Measurements from ENCODE around the gene FARS2.

FARS2 gene

DNA sequence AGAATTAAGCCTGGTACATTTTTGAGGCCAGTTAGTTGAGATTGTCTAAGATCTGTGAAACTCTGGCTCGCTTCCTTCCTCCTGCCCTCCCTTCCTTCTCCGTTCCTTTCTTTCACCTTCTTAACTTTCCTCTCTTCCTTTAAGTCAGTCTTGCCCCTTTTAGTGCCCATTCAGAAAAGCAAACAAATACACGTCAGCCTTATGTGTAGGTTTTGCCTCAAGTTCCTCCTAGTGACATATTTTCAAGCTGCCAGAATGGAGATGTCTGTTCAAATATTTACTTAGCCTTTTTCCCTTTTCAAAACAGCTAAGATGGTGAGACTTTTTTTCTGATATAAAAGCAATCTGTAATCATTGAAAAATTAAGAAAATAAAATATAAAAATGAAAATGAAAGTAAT lies 178.4 kb downstream of the FARS2 start:
- DNase-seq, result no peak

DNA sequence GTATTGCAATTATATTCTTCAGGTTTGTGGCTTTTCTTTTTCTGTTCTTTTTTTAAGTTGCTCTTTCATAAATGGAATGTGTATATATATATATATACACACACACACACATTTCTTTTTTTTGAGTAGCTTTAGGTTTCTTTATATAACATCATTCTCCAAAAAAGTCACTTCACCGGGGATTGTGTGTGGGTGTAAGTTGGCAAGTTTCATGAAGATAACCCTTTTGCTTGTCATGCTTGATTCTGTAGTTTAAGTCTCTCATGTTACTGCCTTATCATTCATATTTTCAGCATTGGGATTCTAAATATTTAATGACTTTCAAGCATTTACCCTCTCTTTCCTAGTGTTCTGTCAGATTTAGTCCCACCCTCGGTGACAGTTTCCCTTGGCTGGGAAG lies 181.0 kb downstream of the FARS2 start:
- no peak for DNase-seq

DNA sequence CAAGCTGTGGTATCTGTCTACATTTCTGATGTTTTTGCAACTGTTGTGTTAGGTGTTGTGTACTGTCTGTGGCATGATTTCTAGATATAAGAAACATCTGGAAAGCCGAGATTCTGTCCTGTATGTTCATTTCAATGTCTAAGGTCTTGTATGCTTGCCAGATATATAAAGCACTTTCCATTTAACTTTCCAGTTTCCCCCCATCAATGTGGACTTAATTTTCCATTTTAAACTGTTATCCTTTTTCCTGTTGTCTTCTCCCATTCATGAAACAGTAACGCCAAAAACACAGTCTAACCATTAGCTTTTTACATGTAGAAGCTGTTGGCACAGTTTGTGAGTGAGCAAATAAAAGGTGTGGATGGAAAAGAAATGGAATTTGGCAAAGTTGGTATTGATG lies 181.6 kb downstream of the FARS2 start:
- no peak for DNase-seq

DNA sequence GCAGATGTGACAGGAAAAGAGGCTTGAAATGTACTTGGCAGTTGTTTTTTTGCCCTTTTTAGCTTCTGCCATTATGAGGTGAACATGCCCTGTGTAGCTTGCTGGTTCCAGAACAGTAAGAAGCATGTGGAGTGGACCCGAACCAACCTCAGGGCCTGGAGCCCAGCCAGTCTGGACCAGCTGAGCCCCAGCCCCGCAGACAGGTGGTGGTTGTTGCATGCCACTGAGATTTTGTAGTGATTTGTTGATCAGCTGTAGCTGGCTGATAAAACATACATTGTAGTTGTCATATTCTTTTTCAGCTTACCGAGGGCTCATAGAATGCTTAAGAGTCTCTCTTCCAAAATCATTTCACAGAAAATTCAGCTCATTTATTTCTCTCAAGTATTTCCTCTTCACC lies 182.2 kb downstream of the FARS2 start:
- no peak for DNase-seq

DNA sequence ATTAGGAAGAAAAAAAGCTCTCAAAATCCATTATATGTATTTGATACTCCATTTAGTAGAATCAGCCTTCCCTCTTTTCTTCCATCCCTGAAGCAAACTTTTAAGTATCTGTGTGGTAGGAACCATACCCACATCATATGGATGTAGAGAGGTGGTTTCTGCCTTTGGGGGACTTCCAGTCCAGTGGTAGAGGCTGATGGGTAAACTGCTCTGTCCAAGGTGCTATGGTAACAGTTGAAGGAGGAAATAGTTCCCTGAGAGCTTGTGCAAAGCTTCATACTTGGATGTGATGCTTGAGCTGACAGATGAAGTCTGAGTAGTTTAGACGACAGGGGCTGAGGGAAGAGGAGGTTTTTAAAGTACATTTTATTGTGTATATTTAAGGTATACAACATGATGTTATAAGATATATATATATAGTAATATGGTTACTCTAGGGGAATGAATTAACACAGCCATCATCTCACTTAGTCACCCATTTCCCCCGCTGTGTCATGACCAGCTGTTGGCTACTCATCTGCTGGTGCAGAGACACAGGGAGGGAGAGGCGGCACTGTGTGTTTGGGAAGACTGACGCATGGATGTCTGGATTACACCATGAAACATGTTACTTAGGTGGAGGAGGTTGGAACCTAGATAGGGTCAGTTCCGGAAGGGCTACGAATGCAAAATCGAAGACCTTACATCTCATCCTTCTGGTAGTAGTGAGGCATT lies 185.2 kb downstream of the FARS2 start:
- no peak for DNase-seq

DNA sequence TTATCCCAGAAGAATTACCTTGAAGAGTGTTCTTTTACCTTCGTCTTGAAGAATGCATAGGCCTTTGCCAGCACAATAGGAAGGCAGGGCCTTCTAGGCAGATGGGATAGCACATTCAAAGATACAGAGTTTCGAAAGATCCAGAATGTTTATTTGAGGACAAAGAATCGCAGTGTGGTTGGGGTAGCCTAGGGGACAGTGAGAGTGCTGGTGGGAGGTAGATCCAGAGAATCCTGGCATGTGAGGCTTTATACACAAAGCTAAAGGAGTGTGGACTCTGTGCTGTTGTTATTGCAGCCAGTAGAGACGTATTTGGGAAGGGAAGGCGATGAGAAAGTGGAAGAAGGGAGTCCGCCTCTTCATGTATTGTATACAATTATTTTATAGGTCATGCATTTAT lies 186.6 kb downstream of the FARS2 start:
- no peak for DNase-seq

DNA sequence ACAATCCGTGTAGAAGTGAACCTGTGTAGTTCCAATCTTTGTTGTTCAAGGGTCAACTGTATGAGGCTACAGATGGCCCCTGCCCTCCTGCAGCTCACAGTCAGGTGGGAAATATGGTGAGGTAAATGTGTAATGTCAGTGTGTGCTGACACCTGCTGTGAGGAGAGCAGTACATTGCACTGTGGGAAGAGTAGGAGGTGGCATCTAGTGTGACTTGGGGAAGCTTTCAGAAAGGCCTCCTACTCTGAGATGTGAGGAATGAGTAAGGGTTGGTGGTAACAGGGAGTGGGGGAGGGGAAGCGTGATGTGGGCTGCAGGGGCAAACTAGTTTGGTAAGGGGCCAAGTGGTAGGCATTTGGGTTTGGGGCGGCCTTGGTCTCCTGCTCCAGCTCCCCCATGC lies 188.8 kb downstream of the FARS2 start:
- no peak for DNase-seq

DNA sequence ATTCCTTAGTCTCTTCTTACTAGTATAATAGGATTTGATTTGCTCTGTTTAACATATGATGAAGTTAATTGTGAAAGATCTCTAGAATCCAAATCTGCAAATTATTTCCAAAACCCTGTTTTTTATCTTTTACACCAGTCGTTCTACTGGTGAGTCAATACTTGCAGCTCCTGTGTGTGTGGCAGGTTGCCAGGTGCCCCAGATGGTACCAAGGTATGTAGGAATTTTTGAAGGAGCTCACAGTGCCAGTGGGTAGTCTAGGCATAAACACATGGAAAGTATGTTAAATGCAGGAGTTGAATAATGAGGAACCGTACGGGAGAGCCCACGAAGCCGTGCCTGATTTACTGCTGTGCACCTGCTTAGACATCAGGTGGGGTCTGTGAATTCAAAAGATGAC lies 192.2 kb downstream of the FARS2 start:
- DNase-seq, result no peak

DNA sequence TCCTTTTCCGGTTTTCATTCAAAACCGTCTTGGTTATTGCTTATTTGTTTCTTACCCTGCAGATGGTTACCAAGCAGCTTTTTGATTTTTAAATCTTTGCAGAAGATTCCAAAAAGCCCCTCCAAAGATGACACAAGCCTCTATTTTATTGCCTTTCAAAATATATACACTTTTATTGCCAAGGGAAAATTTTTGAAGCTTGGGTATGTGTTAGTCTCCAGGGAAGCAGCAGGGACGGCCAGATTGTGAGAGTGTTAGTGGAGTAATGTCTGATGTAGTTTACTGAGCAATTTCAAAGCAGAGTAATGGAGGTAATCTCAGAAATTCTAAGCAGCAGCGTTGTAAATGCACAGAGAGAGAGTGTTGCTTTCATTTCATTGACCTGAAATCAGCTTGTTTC lies 193.8 kb downstream of the FARS2 start:
- DNase-seq, result no peak

DNA sequence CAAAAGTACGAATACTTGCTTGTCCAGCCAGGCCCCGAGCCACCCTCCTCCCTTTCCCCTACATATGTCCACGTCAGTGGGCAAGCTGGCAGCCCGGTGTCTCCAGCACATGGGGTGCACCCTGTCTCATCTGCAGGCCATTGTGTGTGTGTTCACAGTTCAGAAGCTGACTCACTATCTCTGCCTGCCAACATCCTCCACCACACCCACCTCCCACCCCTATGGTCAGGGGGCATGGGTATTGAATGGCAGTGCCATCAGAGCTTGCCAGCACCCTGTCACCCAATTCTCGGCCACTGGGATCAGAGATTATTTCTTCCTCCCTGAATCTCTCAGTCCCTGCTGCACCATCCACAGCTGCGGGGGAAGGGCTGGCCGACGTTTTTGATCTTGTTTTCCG lies 195.7 kb downstream of the FARS2 start:
- no peak for DNase-seq

DNA sequence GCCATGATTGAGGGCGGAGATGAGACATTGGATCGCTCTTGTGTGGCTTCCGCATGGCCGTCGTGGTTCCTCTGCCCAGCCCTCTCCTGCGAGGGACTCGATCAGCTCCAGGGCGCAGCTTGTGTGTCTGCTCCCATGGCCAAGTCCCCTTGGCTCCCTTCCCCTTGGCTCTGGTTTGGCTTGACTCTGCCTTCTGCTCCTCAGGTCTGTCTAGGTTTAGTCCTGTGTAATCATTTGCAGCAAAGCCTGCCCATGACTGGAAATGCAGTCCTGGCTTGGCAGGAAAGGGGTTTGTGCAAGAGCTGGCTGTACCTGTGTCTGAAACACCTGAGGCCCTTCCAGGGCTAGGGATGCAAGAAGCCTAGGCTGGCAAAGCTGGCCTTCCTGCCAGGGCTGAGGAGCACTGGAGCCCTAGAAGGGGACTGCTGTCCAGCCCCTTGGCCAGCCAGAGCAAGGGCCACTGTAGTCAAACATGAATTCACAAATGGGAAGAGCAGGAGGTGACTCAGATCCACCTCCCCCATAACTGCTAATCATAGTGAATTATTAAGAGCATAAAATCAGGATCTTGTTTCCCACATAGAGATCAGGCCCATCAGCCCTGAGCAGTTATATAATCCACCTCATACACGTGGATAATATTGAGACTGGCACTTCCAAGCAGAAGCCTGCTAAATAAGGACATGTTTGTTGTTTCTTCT lies 196.8 kb downstream of the FARS2 start:
- no peak for DNase-seq

DNA sequence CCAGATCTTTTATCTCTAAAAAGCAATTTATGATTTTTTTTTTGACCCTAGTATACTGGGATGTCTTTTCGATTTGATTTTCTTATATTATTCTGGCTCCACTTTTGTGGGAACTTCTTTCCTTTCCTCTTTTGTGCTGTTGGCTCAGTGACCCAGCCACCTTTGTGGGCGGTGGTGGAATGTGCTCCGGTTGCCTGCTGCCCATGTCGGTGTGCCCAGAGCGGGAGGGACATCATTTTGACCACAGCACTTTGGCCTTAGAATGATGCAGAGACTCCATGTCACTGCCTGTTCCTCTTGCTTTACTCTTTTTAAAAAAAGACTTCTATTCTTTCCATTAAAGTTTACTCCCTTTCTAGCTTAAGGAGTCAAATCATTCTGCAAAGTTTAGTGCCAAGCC lies 198.0 kb downstream of the FARS2 start:
- DNase-seq, result no peak

DNA sequence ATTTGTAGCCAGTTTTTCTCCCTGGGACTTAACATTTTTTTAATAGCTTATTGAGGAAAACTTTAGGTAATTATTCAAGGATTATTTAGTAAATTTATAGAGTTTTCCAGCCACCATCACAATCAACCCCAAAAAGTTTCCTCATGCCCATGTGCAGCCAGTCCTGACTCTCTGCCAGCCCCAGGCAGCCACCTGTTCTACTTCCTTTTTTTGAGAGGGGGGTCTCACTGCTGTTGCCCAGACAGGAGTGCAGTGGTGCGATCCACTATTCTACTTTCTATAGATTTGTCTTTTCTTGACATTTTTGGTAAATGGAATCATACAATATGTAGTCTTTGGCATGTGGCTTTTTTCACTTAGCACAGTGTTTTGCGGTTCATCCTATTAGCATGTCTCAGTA lies 200.1 kb downstream of the FARS2 start:
- no peak for DNase-seq

DNA sequence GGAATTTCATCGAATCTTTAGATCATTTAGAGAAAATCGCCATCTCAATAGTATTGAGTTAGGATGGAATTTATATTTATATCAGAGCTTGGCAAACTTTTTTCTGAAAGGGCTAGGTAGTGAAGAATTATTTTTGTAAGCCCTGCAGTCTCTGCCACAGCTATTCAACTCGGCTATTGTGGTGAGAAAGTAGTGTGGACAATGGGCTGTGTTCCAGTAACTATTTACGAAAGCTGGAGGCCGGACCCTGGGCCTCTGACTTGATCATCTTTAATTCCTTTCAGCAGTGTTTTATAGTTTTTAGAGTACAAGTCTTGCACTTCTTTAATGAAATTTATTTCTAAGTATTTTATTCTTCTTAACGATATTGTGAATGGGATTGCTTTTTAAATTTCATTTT lies 201.5 kb downstream of the FARS2 start:
- DNase-seq, result no peak

DNA sequence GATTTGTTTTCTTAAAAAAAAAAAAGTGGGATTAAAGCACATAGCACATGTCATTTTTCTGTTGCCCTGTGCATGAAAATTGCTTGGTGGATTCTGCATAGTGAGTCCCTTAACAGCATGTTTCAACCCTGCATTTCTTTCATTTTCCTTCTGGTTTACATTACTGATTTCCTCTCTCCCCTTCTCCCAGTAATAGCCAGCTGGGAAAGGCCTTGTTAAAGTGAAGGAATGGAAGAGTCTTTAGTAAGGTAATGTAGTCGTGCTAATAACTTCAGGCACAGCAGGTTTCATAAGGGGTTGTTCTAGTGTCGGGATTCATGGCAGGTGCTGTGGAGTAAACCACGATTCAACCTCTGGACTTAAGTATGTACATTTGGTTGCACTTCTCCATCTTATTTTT lies 202.4 kb downstream of the FARS2 start:
- DNase-seq, result no peak

DNA sequence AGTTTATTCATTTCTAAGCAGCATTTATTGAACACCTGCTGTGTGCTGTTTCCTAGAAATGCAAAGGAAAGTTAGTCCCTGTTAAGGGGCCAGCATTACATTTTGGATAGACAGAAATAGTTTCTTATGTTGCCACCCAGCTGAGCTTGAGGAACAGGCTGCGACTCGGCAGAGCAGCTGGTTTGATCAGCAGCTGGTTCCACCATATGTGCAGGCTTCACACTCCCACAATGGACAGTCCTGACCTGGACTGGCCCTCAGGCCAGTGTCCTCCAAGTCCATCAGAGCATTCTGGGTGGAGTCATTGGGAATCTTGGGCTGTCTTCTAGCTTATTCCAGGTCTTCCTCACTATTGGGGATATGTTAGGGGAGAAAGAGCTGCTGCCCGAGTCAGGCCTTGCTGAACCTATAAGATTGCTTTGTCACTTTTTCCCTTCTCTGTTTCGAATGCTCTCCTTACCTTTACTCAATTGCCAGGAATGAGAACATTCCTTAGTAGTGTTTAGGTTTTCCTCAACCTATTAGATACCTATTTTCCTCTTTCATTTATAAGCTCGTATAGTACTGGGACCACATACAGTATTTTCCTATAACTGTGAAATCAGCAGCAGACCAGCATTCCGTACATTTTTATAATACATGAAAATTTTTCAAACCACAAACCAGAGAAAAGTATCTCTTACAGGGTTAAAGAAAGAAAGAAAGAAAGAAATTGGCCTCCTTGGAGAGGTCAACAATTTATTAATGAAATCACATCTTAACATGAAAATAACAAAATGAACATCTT lies 203.0 kb downstream of the FARS2 start:
- no peak for DNase-seq

DNA sequence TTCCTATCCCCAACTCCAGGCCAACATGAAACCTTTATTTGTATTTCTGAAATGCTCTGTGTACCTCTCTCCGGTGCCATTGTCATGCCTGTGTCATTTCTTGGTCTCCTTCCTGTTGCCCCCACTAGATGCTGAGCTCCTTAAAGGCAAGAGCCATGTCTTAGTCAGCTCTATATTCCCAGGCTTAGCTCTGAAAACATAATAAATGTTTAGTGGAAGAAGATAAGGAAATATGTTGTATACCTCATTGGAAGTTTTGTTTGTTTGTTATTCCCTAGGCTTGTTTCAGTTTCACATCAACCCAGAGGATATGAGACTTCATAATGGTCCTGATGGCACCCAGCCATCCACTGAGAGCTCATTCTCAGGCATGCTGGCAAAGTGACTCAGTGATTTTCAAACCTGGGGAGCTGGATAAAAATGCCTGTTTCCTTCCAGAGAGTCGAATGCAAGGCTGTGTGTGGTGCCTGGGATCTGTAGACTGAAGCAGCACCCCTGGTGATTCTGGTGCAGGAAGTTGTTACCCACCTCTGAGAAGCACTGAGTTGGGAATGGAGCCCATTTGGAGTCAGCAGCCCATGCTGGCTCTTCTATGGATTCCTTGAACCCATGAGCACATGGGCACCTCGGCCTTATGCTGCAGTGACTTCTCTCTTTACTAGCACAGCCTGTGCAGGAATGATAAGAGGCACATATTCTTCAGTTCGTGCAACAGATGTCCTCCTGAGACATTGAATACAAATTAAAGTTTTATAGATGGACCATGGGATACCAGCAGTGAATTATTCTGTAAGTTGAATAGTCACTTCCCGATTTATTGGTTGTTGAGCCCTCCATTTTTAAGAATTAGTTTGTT lies 205.2 kb downstream of the FARS2 start:
- DNase-seq, result no peak

DNA sequence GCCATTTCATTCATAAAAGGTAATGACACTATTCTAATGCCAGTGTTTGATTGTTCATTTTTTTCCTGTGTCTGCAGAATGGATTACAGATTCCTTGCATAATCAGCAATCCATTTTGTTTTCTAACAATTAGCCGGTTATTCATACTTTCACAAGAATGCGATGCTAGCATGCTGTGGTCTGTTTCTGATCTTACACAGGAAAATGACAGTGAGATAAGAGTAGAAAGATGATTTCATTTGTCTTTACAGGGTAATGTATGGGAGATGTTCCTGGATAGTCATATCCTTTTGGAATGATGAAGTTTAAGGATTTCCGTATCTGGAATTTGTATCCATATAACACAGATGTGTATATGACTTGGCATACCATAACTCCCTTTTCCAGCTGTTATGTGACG lies 207.3 kb downstream of the FARS2 start:
- no peak for DNase-seq

DNA sequence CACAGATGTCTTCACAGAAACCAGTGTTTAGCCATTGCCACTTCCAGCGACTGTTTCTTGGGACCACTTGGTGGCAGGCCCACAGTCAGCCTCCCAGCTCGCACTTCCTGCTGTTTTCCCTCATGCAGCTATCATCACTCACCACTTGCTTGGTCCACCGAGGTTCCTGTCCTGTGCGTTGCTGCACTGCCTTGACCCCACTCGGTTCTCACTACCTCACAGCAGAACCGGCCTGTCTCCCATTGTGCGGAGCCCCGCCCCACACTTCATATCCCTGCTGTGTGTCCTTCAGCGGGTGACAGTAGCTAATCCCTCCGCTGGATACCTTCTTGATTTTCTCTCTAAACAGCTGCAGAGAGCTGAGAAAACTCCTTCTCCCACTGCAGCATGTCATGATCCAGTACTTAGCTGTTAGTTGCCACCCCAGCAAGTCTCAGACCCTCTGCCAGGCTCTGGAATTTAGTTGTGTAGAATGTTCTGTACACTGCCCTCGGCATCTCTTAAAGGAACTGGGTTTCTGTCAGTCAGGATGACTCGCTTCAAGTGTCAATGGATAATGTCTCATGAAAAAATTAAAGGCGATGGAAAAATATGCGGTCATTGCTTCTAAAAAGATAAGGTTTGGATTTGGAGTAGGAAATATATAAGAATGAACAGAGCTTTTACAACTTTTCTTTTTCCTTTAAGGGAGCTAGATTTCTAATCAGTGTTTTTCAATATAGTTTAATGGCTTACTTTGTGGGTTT lies 208.0 kb downstream of the FARS2 start:
- DNase-seq, result no peak

DNA sequence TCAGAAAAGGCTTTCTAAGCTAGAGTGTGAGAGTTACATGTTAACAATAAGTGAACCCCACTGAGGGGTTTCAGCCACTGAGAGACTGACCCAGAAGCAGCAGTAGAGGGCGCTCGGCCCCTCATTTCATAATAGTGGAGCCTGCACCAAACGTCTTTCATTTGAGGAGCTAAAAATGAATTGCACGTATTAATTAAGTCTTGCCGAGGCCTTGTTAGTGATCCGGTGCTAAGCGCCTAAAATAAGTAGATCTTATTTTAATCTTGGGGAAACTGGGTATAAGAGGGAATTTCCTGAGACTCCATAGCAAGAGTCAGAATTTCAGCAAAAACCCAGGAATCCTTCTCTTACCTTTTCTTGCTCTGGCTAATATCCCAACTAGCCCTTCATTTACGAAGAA lies 209.7 kb downstream of the FARS2 start:
- DNase-seq, result peak; percentile 46 to 47

DNA sequence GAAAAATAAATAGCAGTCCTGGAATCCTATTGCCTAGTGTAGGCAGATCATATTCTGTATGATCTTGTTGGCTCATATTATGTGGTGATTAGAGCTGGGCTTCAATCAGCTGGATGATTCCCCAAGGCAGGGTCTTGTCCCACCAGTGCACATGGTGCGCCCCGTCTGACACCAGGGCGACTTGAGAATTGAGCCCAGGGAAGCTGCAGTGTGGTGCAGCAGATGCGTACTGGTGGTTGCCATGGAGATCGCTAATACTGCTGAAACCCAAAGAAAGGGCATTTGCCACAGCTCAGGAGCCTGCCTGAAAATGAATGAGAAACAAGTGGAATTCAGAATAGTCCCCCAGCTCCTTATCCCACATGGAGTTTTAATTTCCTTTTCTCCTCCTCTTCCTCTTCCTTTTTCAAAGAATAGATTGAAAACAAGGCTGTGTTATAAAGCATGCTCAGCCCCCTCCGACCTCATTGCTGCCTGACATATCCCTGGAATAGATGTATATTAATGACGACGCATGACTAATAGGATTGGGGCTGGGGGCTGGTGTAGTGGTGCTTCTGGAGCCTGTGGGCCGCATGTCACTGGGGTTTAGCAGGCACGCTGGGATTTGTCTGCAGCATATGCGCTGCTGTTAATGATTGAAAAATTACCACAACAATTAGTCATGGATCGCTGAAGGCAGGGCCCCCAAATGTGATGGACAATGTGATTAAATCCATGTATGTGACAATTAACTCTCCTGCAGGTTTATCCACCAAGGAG lies 210.5 kb downstream of the FARS2 start:
- no peak for DNase-seq

DNA sequence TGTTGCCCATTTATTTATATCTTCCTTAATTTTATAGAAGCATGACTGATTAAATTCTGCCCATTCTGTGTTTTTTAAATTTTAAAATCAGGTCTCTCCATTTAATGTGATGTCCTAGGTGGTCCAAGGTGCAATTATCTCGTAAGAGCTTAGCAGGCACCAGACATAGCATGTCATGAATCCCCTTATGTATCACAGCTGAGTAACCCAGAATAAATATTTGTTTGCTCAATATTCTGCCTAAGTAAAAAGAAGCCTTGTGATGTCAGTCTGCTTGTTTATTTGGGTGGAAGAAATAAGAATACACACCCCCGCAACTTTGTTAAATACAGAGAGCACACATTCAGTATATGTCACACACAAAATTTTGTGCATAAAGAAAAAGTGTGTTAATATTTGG lies 211.3 kb downstream of the FARS2 start:
- DNase-seq, result no peak

Measured in stimulated activated CD4-positive, alpha-beta T cell treated with anti-CD3 and anti-CD28 coated beads, Interleukin-2, amount 100 ng/mL, for 48 hours (primary cell).